ENCODE data around the gene SNF8. TPM values are rescaled to one million over a fixed set of nuclear protein-coding genes. Genes with fewer than 3 reads are reported as not detected.
A peak's percentile ranks its signal among the peaks of the same experiment; 100 is the strongest.

The SNF8 gene
- total RNA-seq, 1 experiment from 2014 or later, result 371 TPM

GRCh38 chr17:48972749-48973097 lies 28.1 kb upstream of the SNF8 start:
- POLR2A ChIA-PET, result interaction anchor here (0.7 to 0.8 kb wide), 2 partner anchors 10 to 20 kb away, joined by 3 to 4 read pairs; no protein-coding TSS in a partner anchor
- no peak for DNase-seq (ENCODE audit: low read depth, low spot score)
- BruUV-seq (replicated peaks), result no TSS peak
- intact Hi-C loops (cut with micrococcal nuclease; ENCODE audit: unreplicated experiment), result loop anchor here (2.0 kb wide), 1 partner anchor 28 kb away; the partner anchor contains the start of gene SNF8
- no peaks in the 10 kb centered on the region for H3K36me3 ChIP-seq (ENCODE audit: control insufficient read depth, insufficient read depth, low read length)
- H3K4me3 ChIP-seq (ENCODE audit: low read depth in 2 of 2, low read length in 2 of 2), result peak overlapping the region in 1 of 2 experiments; percentile 2; a peak in 2 of 4 replicates
- peaks cover 37% of the 10 kb centered on the region for H3K4me1 ChIP-seq (ENCODE audit: control insufficient read depth, insufficient read depth, low read length)
- CTCF ChIA-PET, result interaction anchor here (0.6 to 0.8 kb wide), 3 partner anchors 7 to 42 kb away, joined by 8 to 14 read pairs (median 12); no protein-coding TSS in a partner anchor
- no peak for TF ChIP-seq POLR2AphosphoS5 (IDR thresholded peaks at IDR 0.05; ENCODE audit: low read depth, low read length)
- TF ChIP-seq REST (IDR thresholded peaks at IDR 0.05; ENCODE audit: insufficient read depth in 1 of 2, low read depth in 2 of 2, low read length in 1 of 2), result no peak
- TF ChIP-seq SIN3A (IDR thresholded peaks at IDR 0.05; ENCODE audit: borderline replicate concordance, insufficient read depth, low read depth, low read length), result no peak
- TF ChIP-seq CTCF (IDR thresholded peaks at IDR 0.05), result no peak
- no peak; the same call in 1 of the 2 replicates for TF ChIP-seq TCF7L2 (IDR thresholded peaks at IDR 0.05; ENCODE audit: low read depth, low read length)
- H3K27me3 ChIP-seq (ENCODE audit: control insufficient read depth, insufficient read depth, low read length), result no peaks in the 10 kb centered on the region
- H3K9me3 ChIP-seq (ENCODE audit: control insufficient read depth, insufficient read depth, low read depth, low read length), result no peaks in the 10 kb centered on the region
- ATAC-seq, result no peak
- peak overlapping the region; percentile 81 for H3K27ac ChIP-seq (ENCODE audit: low read length)
- in situ Hi-C loops (cut with HindIII; ENCODE audit: low pct_unique_long_range_greater_than_20kb, low sequenced_read_pairs), result no loop called here

GRCh38 chr17:48970865-48971687 lies 26.4 kb upstream of the SNF8 start:
- BruUV-seq (replicated peaks), result no TSS peak
- DNase-seq (ENCODE audit: low read depth, low spot score) (no peak), ATAC-seq (peak; percentile 5; the same call in 1 of the 2 replicates)
- ChIA-PET CTCF (interaction anchor here (0.6 to 1.0 kb wide), 2 partner anchors 13 to 27 kb away, joined by 4 to 8 read pairs; no protein-coding TSS in a partner anchor), POLR2A (interaction anchor here (0.6 kb wide), 1 partner anchor 32 kb away, joined by 3 read pairs; no protein-coding TSS in a partner anchor)
- Histone ChIP-seq H3K36me3 (ENCODE audit: control insufficient read depth, insufficient read depth, low read length) (no peaks in the 10 kb centered on the region), H3K4me1 (ENCODE audit: control insufficient read depth, insufficient read depth, low read length) (peaks cover 37% of the 10 kb centered on the region), H3K4me3 (ENCODE audit: low read depth in 2 of 2, low read length in 2 of 2) (no peak overlapping the region), H3K27me3 (ENCODE audit: control insufficient read depth, insufficient read depth, low read length) (no peaks in the 10 kb centered on the region), H3K27ac (ENCODE audit: low read length) (peak overlapping the region; percentile 81), H3K9me3 (ENCODE audit: control insufficient read depth, insufficient read depth, low read depth, low read length) (no peaks in the 10 kb centered on the region)
- no peak for TF ChIP-seq SIN3A (IDR thresholded peaks at IDR 0.05; ENCODE audit: borderline replicate concordance, insufficient read depth, low read depth, low read length)
- TF ChIP-seq REST (IDR thresholded peaks at IDR 0.05; ENCODE audit: insufficient read depth in 1 of 2, low read depth in 2 of 2, low read length in 1 of 2), result no peak
- TF ChIP-seq POLR2AphosphoS5 (IDR thresholded peaks at IDR 0.05; ENCODE audit: low read depth, low read length), result no peak
- peak; percentile 60; the same call in 1 of the 2 replicates for TF ChIP-seq TCF7L2 (IDR thresholded peaks at IDR 0.05; ENCODE audit: low read depth, low read length)
- TF ChIP-seq CTCF (IDR thresholded peaks at IDR 0.05), result no peak
- intact Hi-C loops (cut with micrococcal nuclease; ENCODE audit: unreplicated experiment), result no loop called here
- in situ Hi-C loops (cut with HindIII; ENCODE audit: low pct_unique_long_range_greater_than_20kb, low sequenced_read_pairs), result no loop called here
